Left renal cortex interstitium (tissue), 4 donors: Measurements from ENCODE around the gene LDLRAD4. TPM values are rescaled to one million over a fixed set of nuclear protein-coding genes. Genes with fewer than 3 reads are reported as not detected.
"Not testable (repeated sequence)": the region's sequence is repeated elsewhere in the genome, so short reads cannot be mapped to it uniquely, and the experiment has no call there.

Experiments used
- DNase-seq, 4 donors: peaks; one replicate each; pipeline ENCODE4 v3.0.0-alpha.2; 2013; ENCODE audit warnings: low read depth in 4 of 4, low spot score in 2 of 4, missing footprints in 1 of 4
- polyA plus RNA-seq, 4 donors: library from polyadenylated mRNA; unstranded; fragments of 120-200 nt; gene quantifications; one replicate each; pipeline ENCODE4 v1.2.1, GENCODE V29; 2013; ENCODE audit not compliant: insufficient read length in 4 of 4

The LDLRAD4 gene
- polyA plus RNA-seq, 4 donors = 10.3 to 12.7 (median 12.3) TPM

- DNase-seq = no peak
These were observed 25.6 kb downstream of the LDLRAD4 start for GRCh38 chr18:13244135-13244534.

- no peak for DNase-seq
These were observed 27.0 kb downstream of the LDLRAD4 start for GRCh38 chr18:13245481-13246000.

DNA sequence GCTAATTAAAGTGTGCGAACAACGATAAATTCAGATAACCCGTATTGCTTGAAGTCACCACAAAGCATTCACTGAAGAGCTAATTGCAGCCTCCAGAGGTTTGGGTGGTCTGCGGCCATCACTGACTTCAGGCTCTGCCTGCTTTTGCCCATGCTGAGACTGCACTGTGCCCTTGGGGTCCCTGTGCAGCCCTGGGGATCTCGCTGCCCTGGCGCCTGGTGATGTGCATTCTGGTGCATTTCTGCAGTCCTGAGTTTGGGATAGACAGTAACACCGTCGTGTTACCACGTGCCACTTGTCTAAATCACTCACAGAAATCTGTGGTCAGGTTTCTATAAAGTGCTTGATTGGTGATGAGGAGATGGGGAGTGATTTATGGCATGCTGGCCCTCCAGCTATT, 27.6 kb downstream of the LDLRAD4 start:
- no peak for DNase-seq

DNA sequence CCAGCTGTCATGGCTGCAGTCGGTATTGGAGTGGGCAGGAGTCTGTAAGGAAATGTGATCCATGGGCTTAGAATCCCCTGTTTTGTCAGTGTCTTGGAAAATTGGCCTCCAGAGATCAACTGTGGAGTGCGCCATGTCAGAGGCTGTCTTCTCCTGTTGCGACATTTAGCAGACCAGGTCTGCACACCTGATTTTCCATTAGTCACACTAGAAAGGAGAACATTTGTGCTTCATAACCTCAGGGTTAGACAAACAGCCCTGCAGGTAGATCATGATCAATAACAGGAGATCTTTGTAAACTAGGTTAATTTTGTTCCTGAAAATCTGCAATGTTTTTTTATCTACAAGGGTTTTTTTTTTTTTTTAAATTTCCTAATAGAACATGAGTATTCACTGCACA, 28.0 kb downstream of the LDLRAD4 start:
- no peak for DNase-seq

DNA sequence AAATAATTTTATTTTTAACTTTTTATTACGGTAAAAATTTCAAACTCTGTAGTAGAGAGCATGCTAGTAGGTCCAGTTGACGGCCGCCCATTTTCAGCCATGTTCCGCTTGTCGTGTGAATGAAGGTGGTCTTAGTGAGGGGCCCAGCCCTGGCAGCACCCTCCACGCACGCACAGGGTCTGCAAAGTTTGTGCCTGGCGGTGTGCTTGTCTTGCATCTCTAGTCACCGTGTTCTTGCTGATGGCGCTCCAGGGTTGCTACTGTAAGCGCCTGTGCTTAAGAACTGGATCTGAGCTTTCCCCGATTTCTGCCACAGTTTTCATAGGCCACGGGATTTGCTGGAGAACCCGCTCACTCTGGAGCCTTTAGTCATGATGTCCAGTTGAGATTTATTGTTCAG, 28.9 kb downstream of the LDLRAD4 start:
- no peak for DNase-seq

GRCh38 chr18:13252686-13253410, 34.3 kb downstream of the LDLRAD4 start:
- DNase-seq = no peak

- no peak for DNase-seq
These were observed 35.5 kb downstream of the LDLRAD4 start for GRCh38 chr18:13253786-13254688.

- no peak for DNase-seq
These were observed 36.7 kb downstream of the LDLRAD4 start for GRCh38 chr18:13254971-13255927.

GRCh38 chr18:13256444-13257305, 38.1 kb downstream of the LDLRAD4 start:
- no peak for DNase-seq

DNA sequence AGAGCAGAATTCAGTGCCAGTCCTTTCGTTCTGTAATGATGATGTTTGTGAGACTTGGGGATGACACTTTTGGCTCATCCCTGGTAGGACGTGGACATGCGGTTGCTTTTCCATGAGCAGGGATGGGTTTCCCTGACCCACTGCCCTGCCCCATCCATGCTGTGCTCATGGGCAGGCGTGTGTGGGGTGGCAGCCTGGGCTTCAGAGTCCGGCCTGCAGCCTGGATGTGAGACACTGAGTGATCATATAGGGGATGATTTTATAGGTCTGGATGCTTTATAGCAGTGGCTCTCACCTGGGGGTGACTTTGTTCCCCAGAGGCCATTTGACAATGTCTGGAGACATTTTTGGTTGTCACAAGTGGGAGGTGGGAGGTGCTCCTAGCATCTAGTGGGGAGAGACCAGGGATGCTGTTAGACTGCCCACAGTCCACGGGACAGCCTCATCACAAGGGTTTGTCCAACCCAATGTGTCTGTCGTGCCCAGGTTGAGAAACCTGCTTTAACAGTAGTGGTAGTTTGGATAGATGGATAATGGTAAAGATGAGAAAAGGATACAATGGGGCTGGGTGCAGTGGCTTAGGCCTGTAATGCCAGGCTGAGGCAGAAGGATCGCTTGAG, 38.9 kb downstream of the LDLRAD4 start:
- DNase-seq = no peak

- DNase-seq = no peak
These were observed 40.4 kb downstream of the LDLRAD4 start for GRCh38 chr18:13258921-13259320.

- DNase-seq = no peak
These were observed 41.1 kb downstream of the LDLRAD4 start for GRCh38 chr18:13259701-13260100.

DNA sequence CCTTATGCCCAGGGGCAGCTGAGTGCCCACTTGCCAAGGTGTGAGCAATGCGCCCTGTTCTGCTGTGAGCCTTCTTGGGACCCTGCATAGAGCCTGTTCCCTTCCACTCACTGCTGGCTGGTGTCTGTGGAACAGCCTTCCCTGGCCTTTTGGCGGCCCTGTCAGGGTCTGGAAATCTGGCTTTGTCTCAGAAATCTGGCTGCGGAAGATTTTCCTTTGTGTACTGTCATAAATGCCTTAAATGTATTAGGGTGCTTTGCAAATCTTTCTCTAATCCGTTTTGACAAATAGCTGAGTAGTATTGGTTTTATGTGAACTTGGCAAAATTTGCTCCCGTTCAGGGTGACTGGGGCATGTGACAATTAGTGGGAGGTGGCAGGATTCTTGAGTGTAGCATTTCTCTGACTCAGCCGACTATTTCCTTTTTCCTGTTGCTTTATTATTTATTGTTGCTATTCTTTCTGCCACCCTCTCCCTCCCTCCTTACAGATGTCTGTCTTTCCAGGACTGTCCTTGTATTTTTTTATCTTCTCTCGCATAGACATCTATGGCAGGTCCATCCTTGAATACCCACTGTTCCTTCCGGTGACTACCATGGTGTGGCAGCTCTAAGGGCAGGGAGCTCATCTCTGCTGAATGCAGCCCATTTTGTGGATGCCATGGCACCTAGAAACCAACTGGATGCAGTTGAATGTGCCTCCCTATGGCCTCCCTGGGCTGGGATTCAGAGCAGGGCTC, 41.8 kb downstream of the LDLRAD4 start:
- no peak for DNase-seq

GRCh38 chr18:13260935-13261640, 42.5 kb downstream of the LDLRAD4 start:
- no peak for DNase-seq

GRCh38 chr18:13261661-13262357, 43.2 kb downstream of the LDLRAD4 start:
- no peak for DNase-seq

- DNase-seq = not testable (repeated sequence)
These were observed 43.8 kb downstream of the LDLRAD4 start for GRCh38 chr18:13262358-13262680.
